NOMO-1 treated with DMSO at 0.1 percent for 48 hours (cell line): ENCODE results near the gene VTN.
"Not testable (repeated sequence)": the region's sequence is repeated elsewhere in the genome, so short reads cannot be mapped to it uniquely, and the experiment has no call there.

Experiments used
- DNase-seq: peaks from one replicate; lab custom pipeline; 2025; ENCODE audit not compliant: unreplicated experiment; lab: John Stamatoyannopoulos, UW

Gene VTN

DNA sequence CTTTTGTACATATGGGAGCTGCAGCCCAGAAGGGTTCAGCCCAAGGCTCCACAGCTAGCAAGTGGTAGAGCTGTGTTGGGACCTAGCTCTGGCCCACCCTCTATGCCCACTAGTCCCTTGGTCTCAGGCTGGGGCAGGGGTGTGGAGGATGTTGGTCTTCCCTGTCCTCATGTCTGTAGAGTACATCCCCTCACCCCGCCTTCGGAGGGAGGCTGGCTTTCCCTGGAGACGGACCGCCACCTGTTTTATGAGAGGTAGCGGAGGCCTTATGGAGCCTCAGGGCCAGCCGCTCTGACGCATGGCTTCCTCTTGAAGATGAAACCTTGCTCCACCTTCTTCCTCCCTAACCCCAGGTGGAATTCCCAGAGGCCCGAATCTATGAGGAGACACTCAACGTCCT lies 26.1 kb downstream of the VTN start:
- no peak for DNase-seq

DNA sequence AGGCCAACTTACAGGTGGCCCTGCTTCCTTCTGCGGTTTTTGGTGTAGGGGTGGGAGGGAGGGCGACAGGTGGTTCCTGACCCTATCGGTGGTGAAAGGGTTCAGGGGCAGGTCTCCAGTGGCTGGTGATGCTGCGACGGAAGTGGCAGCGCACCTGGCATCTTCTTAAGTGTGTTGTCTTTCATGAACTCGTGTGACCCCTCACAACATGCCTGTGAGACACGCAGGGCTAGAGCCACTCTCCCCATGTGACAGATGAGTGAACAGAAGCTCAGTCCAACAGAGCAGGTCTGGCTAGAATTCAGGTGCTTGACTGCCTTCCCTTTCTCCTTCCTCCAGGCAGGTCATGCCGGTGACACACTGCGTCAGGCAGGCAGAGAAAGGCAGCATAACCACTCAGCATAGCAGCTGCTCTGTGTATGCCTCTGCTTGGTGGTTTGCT lies 26.6 kb downstream of the VTN start:
- no peak for DNase-seq

DNA sequence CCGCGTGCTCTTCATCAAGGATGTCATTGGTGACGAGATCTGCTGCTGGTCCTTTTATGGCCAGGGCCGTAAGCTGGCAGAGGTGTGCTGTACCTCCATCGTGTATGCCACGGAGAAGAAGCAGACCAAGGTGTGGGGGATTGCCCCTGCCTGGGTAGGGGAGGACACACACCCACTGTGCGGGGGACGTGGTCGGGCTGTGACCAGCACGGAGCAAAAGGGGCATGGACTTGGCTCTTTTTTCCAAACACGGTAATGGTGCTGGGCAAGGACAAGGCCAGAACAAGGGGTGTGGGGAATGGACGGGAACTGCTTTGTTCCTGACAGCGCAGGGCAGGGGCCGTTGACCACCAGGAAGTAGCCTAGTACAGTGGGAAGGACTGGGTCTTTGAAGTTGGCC lies 27.8 kb downstream of the VTN start:
- no peak for DNase-seq

DNA sequence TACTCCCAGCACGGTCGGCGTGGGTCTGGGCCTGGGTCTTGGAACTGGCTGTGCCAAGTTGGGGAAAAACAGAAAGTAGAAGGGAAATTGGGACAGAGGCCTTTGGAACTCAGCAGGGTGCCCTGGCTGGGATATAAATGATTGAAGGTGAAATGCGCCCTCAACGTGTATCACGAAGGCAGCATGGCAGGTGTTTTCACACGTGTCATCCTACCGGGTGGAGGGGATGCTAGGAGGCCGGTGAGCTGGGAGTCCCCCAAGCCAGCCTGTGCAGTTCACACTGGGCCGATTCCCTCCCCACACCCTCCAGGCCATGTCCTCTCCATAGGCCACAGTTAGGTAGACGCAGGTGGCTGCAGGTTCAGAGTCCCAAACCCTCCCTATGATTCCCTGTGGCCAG lies 28.6 kb downstream of the VTN start:
- DNase-seq: no peak

DNA sequence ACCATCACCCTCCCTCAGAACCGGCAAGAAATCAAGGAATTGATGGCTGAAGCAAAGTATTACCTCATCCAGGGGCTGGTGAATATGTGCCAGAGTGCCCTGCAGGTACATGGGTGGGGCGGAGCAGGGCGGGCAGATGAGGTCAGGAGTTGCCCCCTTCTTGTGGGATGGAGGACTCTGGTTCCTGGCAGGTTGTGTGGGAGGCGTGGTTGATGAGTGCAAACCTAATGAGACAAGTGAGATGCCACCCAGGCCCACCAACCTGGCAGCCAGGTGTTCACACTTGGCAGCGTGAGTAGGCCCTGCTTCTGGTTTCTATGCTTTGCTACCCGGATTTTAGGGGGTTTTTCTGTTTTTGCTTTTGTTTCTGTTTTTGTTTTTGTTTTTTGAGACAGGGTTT lies 29.7 kb downstream of the VTN start:
- DNase-seq: no peak

- no peak for DNase-seq
Measured at GRCh38 chr17:28339431-28339830, 30.7 kb downstream of the VTN start.

- not testable (repeated sequence) for DNase-seq
Measured at GRCh38 chr17:28338769-28339212, 31.3 kb downstream of the VTN start.

DNA sequence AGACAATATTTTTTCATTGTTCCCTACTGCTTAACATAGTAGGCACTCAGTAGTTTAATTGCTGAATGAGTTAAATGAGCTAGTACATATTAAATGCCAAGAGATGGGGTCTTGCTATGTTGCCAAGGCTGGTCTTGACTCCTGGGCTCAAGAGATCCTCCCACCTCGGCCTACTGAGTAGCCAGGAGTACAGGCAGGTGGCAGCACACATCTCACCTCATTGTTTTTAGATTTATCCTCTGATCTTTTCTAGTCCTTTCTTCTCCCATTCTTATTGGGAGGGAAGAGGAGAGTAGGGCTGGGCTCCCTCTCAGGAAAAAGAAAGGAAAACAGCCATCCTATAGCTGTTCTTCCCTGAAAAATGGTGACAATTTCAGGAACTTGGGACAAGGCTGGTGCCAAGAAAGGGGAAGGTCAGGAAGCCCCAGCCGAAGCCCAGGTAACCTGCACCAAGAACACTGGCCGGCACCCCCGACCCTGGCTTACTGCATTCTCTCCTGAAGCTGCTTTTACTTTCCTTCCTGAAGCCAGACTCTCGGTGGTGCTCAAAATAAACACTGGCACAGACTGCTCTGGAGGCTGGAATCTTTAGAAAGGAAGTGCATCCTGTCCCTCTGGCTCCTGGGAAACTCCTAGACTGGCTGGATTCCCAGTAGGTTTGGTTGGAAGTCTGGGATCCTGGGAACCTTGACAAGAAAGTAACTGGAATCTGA lies 31.9 kb downstream of the VTN start:
- no peak for DNase-seq

DNA sequence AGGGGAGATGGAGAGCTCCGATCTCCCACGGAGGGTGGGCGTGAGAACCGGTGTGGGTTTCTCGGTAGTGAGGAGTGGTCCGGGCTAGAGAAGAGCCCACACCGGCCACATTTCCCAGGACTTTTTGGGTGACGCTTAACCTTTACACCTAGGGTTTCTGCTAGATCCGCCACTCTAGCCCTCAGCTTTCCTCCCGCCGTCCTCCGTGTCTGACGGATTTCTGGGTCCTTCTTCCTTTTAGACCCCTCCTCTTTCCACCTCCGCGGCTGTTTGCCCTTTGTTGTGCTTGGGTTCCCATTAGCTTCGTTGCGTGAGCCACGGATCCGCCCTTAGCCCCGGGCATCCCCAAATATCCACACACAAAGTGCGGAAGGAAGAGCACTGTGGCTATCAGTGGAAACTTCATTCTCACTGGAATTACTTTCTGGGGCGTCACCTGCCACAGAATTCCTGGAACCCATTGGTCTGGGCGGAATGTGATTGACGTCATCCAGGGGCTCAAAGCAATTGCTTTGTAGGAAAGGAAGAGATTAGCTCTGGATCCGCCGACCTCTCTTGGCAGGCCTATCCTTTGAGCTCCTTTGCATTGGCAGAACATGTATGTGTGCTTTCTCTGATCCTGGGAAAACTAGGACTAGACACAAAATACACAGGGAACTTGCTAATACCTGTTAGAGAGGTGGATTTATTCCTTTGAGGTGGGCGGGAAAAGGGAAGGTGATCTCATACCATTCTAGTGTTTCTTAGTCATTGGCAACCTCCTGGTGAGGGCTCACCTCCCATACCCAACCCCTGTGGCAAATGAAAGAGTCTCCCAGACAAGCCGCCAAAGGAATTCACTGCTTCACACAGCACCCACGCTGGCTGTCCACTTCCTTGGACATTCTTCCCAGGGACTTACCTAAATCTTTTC lies 33.9 kb downstream of the VTN start:
- no peak for DNase-seq

- peak; percentile 99 for DNase-seq
Measured at GRCh38 chr17:28335201-28335958, 34.7 kb downstream of the VTN start, which contains the start of the genes IFT20 and TNFAIP1. Gene IFT20 (minus strand): TSS chr17:28335472. CDS start chr17:28331985, 3,487 bp downstream. Gene TNFAIP1 (plus strand): TSS chr17:28335761. CDS start chr17:28339522, 3,761 bp downstream.

- no peak for DNase-seq
Measured at GRCh38 chr17:28334666-28335200, 35.4 kb downstream of the VTN start.

- DNase-seq: peak; percentile 27
Measured at GRCh38 chr17:28334171-28334570, 35.9 kb downstream of the VTN start.

GRCh38 chr17:28333083-28333746 lies 36.9 kb downstream of the VTN start:
- DNase-seq: no peak

DNA sequence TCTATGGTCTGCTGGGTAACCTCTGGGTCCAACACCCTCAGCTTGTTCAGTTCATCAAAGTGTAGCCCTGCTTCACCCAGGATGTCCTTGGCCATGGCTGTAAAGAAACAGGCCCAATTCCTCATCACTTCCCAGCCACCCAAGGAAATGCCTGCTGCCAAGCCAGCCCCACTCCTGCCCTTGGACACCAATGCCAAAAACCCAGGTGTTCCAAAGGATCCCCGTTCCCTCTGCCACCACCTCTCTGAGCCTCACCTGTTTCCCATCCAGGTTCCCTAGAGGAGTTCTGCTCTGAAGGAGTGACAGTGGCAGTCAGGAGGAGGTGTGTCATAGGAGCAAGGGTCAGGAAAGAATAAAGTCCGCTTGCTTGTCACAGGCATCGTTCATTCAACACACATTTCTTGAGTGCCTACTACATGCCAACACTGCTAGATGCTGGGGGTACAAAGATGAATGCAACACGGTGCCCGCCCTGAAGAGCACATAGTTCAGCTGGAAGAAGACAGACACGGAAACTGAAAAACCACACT lies 38.2 kb downstream of the VTN start:
- DNase-seq: no peak

- no peak for DNase-seq
Measured at GRCh38 chr17:28330671-28331070, 39.4 kb downstream of the VTN start.

GRCh38 chr17:28328325-28328724 lies 41.8 kb downstream of the VTN start:
- no peak for DNase-seq

DNA sequence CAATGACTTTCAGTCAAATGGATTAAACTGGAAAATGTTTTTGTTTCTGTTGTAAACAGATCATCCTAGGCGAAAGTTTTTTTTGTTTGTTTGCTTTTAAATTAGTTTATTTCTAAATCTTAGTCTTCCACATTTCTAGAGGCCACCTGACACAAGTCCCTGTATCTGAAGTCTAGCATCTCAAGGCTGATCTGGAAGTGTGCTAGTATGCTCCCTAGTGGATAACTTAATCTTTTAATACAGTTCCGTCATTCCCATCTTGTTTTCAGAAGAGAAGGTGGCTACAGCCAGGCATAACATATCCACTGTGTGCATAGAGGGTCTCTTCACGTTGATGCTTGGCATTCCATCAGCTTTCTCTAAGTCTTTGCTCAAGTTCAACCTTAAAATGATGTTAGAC lies 42.4 kb downstream of the VTN start:
- DNase-seq: no peak

GRCh38 chr17:28327031-28327607 lies 43.0 kb downstream of the VTN start:
- no peak for DNase-seq

DNA sequence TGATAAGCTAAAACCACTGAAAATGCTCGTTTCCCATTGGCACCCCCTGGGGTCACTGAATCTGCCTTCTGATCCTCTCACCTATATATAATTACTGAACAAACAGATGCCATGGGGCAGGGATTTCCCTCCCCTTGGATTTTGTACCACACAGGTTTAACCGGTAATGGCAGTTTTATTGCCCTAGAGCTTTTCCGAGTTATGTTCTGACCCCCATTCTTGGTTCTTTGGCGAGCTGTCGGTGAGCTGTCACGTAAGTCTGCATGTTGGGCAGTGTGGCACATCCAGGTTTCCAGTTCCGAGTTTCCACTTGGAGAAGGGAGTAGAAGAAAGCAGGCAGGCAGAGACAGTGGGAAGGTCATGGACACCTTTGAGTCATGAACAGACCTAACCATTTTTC lies 44.0 kb downstream of the VTN start:
- DNase-seq: no peak

DNA sequence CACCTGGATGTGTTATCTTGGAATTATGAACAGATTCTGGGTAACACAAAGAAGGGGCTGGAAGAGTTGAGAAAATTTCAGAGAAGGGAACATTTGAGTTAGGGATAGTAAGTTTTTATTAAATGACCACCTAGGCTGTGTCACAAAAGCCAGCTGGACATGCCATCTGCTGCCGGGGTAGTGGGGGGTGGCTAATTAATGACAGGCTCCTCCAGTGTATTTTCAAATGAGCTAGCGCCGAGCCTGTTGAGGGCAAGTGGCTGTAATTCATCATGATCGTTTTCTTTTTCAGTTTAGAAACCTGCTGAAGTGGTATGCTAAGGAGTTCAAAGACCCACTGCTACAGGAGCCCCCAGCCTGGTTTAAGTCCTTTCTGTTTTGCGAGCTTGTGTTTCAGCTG lies 44.9 kb downstream of the VTN start:
- no peak for DNase-seq
